ENCODE measurements around the gene OSBPL5. TPM values are rescaled to one million over a fixed set of nuclear protein-coding genes. Genes with fewer than 3 reads are reported as not detected.

OSBPL5 gene
- total RNA-seq, 2 donors from 2014 or later: 6.3 to 7.0 TPM

DNA sequence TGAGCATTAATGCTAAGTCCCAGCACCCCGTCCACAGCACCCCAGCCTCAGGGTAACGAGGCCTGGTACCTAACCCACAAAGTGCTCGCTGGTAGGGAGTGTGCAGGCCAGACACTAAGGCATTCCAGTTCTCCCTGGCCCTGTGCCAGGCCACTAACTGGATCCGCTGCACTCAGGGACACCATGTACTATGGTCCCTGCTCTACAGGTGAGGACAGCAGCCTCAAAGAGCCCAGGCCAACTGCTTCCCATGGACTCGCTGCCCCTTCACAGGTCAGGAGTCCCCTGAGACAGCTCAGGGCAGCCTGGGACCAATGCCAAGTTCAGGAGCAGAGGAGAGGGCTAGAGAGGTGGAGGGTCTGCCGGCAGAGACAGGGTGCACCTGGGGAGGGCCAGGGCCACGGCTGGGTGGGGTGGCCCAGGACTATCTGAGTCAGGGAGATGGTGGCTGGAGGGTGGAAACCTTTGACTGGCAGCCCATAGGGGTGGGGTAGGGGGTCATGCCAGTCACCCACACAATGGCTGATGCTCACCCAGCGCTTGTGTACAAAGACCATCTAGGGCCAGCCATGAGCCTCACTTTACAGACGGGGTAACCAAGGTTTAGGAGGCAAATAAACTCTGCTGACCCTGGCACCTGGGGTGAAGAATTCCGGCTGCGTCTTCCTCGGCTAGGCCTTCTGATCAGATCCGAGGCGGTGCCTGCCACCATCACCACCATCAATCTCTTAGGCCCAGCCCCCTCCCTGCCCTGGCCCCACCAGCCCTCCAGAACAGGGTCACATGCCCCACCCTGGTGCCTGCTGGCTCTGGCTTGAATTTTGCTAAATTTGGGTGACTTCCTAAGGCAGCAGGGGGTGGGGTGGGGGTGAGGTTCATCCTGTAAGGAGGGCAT lies 5.6 kb downstream of the OSBPL5 start:
- DNase-seq: no peak
- Mint-ChIP-seq H3K27ac (no peak overlapping the region), H3K4me3 (no peak overlapping the region), H3K27me3 (ENCODE audit: low read depth) (peaks cover 12% of the 10 kb centered on the region), H3K4me1 (ENCODE audit: low read depth) (peaks cover 28% of the 10 kb centered on the region), H3K9me3 (no peaks in the 10 kb centered on the region), H3K36me3 (ENCODE audit: insufficient read depth in 2 of 2) (no peaks in the 10 kb centered on the region)
- ATAC-seq (replicated peaks in 1 of 2): no peak

DNA sequence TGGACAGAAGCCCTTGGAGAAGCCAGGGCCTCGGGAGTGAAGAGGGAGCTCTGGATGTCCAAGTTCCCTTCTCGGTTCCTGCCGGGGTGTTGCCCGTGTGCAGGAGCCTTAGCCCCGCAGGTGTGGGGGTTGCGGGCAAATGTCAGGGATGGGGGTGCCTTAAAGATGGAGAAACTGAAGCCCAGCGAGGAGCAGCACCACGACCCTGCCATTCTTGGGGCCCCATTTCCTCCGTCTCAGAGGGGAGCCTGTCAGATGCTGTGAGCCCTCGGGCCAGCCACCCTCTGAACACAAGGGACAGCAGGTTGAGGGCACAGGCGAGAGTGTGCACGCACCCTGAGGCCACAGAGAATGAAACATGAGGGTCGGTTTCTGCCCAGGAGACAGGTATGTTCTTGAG lies 6.3 kb downstream of the OSBPL5 start:
- DNase-seq (no peak), ATAC-seq (replicated peaks in 1 of 2) (no peak)
- Mint-ChIP-seq H3K4me1 (ENCODE audit: low read depth) (peaks cover 26% of the 10 kb centered on the region), H3K4me3 (no peak overlapping the region), H3K27ac (no peak overlapping the region), H3K27me3 (ENCODE audit: low read depth) (peaks cover 9% of the 10 kb centered on the region), H3K36me3 (ENCODE audit: insufficient read depth in 2 of 2) (no peaks in the 10 kb centered on the region), H3K9me3 (no peaks in the 10 kb centered on the region)

DNA sequence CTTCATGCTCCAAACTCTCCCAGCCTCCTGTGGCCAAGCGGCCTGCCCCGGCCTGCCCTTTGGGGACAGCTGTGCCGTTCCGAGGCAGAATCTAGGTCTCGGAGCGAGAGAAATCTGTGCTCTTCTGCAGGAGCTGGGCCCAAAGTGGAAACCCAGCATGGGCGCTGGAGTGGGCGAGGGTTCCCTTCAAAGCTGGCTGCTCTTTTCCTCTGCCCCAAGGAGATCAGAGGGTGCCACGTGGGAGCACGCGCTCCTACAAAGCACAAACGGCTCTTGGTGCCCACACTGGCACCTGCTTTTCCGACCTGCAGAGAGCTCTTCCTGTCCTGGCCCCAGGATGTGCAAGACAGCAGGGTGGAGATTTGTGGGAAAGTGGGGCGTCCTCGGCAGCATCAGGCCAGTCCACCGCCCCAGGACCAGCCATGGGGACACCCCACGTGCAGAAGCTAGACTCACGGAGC lies 6.9 kb downstream of the OSBPL5 start:
- Mint-ChIP-seq H3K27me3 (ENCODE audit: low read depth) (peaks cover 8% of the 10 kb centered on the region), H3K36me3 (ENCODE audit: insufficient read depth in 2 of 2) (no peaks in the 10 kb centered on the region), H3K27ac (no peak overlapping the region), H3K4me1 (ENCODE audit: low read depth) (peaks cover 23% of the 10 kb centered on the region), H3K4me3 (no peak overlapping the region), H3K9me3 (no peaks in the 10 kb centered on the region)
- no peak for ATAC-seq (replicated peaks in 1 of 2)
- DNase-seq: no peak

DNA sequence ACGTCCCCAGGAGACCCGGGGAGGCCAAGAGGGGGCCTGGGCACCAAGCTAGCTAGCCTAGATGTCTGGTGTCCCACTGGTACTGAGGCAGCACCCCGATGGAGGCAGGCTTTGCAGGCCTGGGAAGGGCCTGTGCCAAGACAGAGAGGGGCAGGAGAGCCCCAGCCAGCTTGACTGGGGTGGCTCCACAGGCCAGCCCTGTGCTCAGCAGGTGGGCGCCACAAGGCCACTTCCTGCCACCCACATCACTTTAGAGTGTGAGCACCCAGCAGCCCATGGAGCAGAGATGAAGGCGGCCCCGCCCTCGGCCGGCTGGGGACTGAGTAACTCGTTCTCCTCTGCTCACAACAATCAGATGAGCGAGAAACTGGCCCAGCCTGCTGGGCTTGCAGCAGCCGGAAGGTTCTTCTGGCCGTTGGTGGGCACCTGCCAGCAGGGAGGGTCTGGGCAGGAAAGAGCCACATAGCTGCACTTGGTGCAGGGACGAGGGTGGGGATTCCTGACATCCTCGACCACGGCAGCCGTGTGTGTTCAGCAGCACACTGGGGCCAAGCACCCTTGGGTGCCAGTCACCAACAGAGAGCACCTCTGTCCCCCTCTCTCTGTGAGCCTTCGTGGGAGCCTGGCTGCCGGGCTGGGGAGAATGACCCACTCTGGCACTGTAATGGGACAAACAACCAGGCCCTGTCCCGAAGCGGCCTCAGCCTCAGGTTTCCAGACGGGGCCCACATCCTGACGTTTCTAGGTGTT lies 7.6 kb downstream of the OSBPL5 start:
- Mint-ChIP-seq H3K36me3 (ENCODE audit: insufficient read depth in 2 of 2) (no peaks in the 10 kb centered on the region), H3K9me3 (no peaks in the 10 kb centered on the region), H3K27me3 (ENCODE audit: low read depth) (peaks cover 8% of the 10 kb centered on the region), H3K27ac (no peak overlapping the region), H3K4me3 (peak overlapping the region in 1 of 2 donors; percentile 5), H3K4me1 (ENCODE audit: low read depth) (peaks cover 23% of the 10 kb centered on the region)
- DNase-seq (no peak), ATAC-seq (replicated peaks in 1 of 2) (peak; percentile 53 to 81)

DNA sequence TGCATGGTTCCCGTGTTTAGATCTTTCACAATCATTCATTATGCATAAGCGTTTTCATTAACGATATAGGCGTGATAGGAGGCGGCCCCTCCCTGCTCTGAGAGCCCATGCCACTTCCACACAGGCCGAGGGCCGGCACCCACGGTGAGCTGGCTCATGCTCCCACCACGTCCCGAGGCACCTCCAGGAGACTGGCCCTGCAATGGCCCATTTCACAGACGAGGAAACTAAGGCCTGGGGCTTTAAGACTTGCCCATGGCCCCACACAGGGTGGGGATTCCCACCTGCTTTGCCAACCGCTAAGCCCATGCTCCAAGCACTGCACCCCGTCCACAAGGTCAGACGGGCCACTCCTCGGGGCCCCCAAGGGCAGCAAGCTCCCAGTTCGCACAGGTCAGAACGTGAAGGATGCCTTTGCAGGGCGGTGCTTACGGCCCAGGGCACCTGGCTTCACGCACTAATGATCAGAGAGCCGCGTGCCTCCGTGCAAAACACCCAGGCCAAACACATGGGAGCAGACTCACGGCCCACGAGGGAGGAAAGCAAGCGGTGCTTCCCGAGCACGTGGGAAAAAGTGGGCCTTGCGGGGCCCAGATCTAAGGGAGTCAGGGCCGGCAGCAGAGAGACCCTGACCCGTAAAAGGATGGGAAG lies 8.3 kb downstream of the OSBPL5 start:
- Mint-ChIP-seq H3K27ac (no peak overlapping the region), H3K4me1 (ENCODE audit: low read depth) (peaks cover 23% of the 10 kb centered on the region), H3K27me3 (ENCODE audit: low read depth) (peaks cover 8% of the 10 kb centered on the region), H3K4me3 (no peak overlapping the region), H3K9me3 (no peaks in the 10 kb centered on the region), H3K36me3 (ENCODE audit: insufficient read depth in 2 of 2) (no peaks in the 10 kb centered on the region)
- DNase-seq (no peak), ATAC-seq (replicated peaks in 1 of 2) (no peak)

DNA sequence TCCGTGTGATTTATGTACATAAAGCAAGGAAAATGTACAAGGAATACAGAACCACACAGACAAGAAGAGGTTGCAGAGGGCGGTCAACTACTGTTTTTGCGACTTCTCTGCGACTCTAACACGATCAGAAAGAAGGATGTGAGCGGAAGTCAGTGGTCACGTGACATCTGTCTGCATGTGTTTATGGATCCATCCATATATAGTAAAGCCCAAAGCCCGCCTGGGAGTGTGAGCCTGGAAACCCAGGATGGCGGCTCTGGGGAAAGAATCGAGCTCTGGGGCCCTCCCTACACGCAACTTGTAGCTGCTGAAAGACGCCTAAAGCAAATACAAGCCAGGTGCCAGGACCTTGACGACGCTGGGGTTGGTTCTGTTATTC lies 8.8 kb downstream of the OSBPL5 start:
- H3K4me3 Mint-ChIP-seq: no peak overlapping the region
- ATAC-seq (replicated peaks in 1 of 2) (no peak), DNase-seq (no peak)
- peaks cover 6% of the 10 kb centered on the region for H3K27me3 Mint-ChIP-seq (ENCODE audit: low read depth)
- H3K27ac Mint-ChIP-seq: no peak overlapping the region
- H3K36me3 Mint-ChIP-seq (ENCODE audit: insufficient read depth in 2 of 2): no peaks in the 10 kb centered on the region
- no peaks in the 10 kb centered on the region for H3K9me3 Mint-ChIP-seq
- H3K4me1 Mint-ChIP-seq (ENCODE audit: low read depth): peaks cover 23% of the 10 kb centered on the region

DNA sequence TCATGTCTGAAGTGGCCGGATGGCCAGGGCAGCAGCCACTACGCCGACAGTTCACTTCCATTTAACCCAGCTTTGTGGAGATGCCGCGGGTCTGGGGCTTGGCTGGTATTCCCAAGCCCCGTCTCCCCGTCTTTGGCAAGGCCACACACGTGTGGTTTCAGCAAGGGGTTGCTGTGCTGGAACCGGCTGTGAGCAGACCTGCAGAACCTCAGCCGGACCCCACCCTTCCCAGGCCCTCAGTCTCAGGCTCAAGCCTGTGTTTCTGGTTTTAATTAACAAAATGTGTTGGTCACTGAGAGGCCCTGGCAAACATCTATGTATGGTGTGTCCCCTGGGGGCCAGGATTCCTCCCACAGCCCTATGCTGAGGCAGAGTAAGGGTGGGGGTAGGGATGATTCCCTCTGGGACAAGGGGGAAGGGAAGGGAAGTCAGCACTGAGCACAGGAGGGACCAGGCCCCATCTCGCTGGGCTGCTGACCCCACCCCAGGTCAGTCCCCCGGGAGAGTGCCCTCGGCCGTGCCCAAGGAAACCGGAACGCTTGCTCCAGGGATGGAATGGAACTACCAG lies 9.3 kb downstream of the OSBPL5 start:
- no peaks in the 10 kb centered on the region for H3K9me3 Mint-ChIP-seq
- no peak overlapping the region for H3K27ac Mint-ChIP-seq

DNA sequence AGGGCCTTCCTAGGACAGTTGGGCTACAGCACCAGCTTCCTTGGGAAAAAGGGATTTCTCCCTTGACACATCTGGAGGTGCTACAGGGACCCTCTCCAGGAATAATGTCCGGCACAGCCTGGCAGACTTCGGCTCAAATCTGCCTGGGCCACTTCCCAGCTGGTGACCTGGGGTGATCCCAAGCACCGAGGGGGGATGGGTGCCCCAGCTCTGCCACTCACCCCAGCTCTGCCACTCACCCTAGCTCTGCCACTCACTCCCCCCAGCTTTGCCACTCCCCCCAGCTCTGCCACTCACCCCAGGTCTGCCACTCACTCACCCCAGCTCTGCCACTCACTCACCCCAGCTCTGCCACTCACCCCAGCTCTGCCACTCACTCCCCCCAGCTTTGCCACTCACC lies 9.9 kb downstream of the OSBPL5 start:
- DNase-seq (no peak), ATAC-seq (replicated peaks in 1 of 2) (no peak)
- no peaks in the 10 kb centered on the region for H3K27me3 Mint-ChIP-seq (ENCODE audit: low read depth)
- no peak overlapping the region for H3K27ac Mint-ChIP-seq
- H3K4me1 Mint-ChIP-seq (ENCODE audit: low read depth): peaks cover 13% of the 10 kb centered on the region
- H3K4me3 Mint-ChIP-seq: no peak overlapping the region
- H3K9me3 Mint-ChIP-seq: no peaks in the 10 kb centered on the region
- H3K36me3 Mint-ChIP-seq (ENCODE audit: insufficient read depth in 2 of 2): no peaks in the 10 kb centered on the region

More for the DNA sequence above, 9.3 kb downstream of the OSBPL5 start:
- Mint-ChIP-seq H3K4me3 (no peak overlapping the region), H3K27me3 (ENCODE audit: low read depth) (peaks cover 1% of the 10 kb centered on the region), H3K36me3 (ENCODE audit: insufficient read depth in 2 of 2) (no peaks in the 10 kb centered on the region), H3K4me1 (ENCODE audit: low read depth) (peaks cover 18% of the 10 kb centered on the region)
- no peak for ATAC-seq (replicated peaks in 1 of 2)
- no peak for DNase-seq

DNA sequence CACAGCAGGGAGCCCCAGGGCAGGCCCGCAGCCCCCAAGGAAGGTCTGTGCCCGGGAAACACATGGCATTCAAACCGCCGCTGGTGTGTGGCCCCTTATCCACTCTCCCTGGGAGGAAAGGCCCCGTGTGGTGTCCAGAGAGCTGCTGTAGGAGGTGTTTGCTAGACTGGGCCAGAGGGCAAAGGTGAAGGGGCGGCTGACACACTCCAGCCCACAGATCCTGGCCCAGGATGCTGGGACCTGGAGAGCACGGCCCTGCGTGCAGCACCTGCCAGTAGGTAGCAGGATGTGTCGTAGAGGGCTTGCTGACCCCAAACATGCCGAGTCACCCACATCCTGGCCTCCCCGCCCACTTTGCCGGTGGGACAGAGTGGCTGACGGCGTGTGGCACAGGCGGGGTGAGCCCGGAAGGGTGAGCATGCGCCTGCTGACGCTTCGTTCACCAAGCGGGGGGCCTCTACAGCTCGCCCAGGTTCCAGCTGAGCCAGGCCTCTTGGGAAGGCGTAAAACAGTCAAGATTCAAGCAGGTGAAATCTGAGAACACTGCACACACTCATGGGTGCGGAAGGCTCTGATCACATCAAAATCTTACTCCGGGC lies 11.0 kb downstream of the OSBPL5 start:
- ATAC-seq (replicated peaks in 1 of 2) (no peak), DNase-seq (no peak)
- Mint-ChIP-seq H3K36me3 (ENCODE audit: insufficient read depth in 2 of 2) (no peaks in the 10 kb centered on the region), H3K9me3 (no peaks in the 10 kb centered on the region), H3K4me3 (no peak overlapping the region), H3K4me1 (ENCODE audit: low read depth) (peaks cover 13% of the 10 kb centered on the region), H3K27ac (no peak overlapping the region), H3K27me3 (ENCODE audit: low read depth) (no peaks in the 10 kb centered on the region)

DNA sequence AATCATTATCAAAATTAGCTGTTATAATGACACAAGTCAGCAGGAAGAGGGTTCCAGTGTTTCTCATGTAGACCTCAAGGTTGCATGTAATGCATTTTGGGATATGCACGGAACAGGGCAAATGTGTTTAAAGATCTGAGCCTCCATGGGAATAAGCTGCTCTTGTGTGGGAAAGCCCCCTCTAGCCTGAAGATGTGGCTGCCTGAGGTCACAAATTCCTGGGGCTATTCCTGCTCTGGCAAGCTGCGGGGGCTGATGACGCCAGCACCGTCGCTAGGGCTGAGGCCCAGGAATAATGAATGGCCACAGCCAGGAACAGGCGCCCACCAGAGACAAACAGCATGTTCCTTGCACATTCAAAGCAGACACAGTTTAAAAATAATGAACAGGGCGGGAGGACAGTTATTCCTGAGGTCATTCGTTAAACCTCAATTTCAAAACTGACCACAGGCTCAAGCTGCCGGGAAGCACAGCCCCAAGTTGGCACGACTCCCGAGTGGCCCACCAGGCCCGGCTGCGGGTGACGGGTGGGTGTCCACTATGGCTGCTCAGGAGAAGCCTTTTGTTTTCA lies 11.7 kb downstream of the OSBPL5 start:
- Mint-ChIP-seq H3K27me3 (ENCODE audit: low read depth) (no peaks in the 10 kb centered on the region), H3K36me3 (ENCODE audit: insufficient read depth in 2 of 2) (no peaks in the 10 kb centered on the region), H3K9me3 (no peaks in the 10 kb centered on the region), H3K4me3 (no peak overlapping the region), H3K4me1 (ENCODE audit: low read depth) (peaks cover 10% of the 10 kb centered on the region), H3K27ac (no peak overlapping the region)
- DNase-seq (no peak), ATAC-seq (replicated peaks in 1 of 2) (no peak)

DNA sequence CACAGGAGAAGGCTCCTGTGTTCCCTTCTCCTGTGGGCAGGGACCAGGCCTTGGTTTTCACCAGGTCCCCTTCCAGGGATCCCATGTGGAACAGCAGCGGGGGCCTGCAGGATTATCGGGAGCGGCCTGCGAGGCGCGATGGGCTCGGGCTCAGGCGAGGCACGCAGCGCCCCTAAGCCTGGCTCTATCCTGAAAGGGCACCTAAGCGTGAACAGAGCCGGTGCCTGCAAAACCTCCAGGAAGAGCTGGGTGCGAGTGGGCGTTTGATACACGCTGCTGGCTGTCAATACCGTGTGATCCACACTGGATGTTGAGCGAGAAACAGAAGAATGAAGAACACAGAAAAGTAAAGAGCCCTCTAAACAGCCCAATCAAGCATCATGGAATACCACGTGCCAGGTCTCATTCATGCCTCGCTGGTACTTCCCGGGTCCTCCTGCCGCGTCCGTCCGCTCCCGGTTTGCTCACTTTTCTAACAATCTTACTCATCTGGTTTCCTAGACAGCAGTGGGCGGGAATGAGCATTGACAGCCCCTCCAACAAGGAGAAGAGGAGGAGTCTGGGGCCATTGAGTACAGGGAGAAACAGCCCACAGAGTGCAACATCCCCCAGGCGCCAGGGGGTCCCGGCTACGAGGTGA lies 12.5 kb downstream of the OSBPL5 start:
- Mint-ChIP-seq H3K4me1 (ENCODE audit: low read depth) (peaks cover 7% of the 10 kb centered on the region), H3K4me3 (no peak overlapping the region), H3K36me3 (ENCODE audit: insufficient read depth in 2 of 2) (no peaks in the 10 kb centered on the region), H3K27ac (no peak overlapping the region), H3K9me3 (no peaks in the 10 kb centered on the region), H3K27me3 (ENCODE audit: low read depth) (no peaks in the 10 kb centered on the region)
- no peak for ATAC-seq (replicated peaks in 1 of 2)
- DNase-seq: no peak

DNA sequence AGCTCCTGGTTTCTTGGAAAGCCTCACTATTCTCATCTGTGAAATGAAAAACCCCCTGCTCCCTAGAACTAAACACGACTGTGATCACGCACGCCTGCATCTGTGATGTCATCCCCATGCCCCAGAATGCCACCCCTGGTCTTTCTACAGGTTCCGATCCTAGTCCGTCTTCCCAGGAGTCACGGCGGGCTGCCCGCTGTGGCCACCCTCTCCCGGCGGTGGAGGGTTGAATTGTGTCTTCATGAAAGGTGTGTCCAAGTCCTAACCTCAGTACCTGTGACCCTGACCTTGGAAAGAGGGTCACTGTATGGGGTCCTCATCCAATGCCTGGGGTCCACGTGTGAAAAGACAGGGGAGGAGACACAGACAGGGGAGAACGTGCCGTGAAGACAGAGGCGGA lies 14.4 kb downstream of the OSBPL5 start:
- H3K27ac Mint-ChIP-seq: no peak overlapping the region
- H3K36me3 Mint-ChIP-seq (ENCODE audit: insufficient read depth in 2 of 2): no peaks in the 10 kb centered on the region
- no peak overlapping the region for H3K4me3 Mint-ChIP-seq
- H3K9me3 Mint-ChIP-seq: no peaks in the 10 kb centered on the region
- DNase-seq (no peak), ATAC-seq (replicated peaks in 1 of 2) (no peak)
- no peaks in the 10 kb centered on the region for H3K4me1 Mint-ChIP-seq (ENCODE audit: low read depth)
- no peaks in the 10 kb centered on the region for H3K27me3 Mint-ChIP-seq (ENCODE audit: low read depth)
